GM19025 (cell line): Measurements from ENCODE around the gene SPRED2.
"Not testable (repeated sequence)": the region's sequence is repeated elsewhere in the genome, so short reads cannot be mapped to it uniquely, and the experiment has no call there.

ENCODE experiments used
- ATAC-seq: cut with Tn5 transposase; IDR thresholded peaks from one replicate; pipeline ENCODE4 v1.9.1; 2021; ENCODE audit warnings: mild to moderate bottlenecking, low read depth, moderate library complexity; ENCODE audit not compliant: unreplicated experiment

Gene SPRED2

GRCh38 chr2:65319072-65319673 is 113.2 kb downstream of the SPRED2 start:
- no peak for ATAC-seq

- no peak for ATAC-seq
Measured at GRCh38 chr2:65317841-65318240, 114.6 kb downstream of the SPRED2 start.

GRCh38 chr2:65317351-65317750 is 115.0 kb downstream of the SPRED2 start:
- not testable (repeated sequence) for ATAC-seq

GRCh38 chr2:65316072-65316471 is 116.3 kb downstream of the SPRED2 start:
- no peak for ATAC-seq

GRCh38 chr2:65314801-65315441 is 117.5 kb downstream of the SPRED2 start:
- no peak for ATAC-seq

GRCh38 chr2:65313954-65314256 is 118.5 kb downstream of the SPRED2 start:
- no peak for ATAC-seq

DNA sequence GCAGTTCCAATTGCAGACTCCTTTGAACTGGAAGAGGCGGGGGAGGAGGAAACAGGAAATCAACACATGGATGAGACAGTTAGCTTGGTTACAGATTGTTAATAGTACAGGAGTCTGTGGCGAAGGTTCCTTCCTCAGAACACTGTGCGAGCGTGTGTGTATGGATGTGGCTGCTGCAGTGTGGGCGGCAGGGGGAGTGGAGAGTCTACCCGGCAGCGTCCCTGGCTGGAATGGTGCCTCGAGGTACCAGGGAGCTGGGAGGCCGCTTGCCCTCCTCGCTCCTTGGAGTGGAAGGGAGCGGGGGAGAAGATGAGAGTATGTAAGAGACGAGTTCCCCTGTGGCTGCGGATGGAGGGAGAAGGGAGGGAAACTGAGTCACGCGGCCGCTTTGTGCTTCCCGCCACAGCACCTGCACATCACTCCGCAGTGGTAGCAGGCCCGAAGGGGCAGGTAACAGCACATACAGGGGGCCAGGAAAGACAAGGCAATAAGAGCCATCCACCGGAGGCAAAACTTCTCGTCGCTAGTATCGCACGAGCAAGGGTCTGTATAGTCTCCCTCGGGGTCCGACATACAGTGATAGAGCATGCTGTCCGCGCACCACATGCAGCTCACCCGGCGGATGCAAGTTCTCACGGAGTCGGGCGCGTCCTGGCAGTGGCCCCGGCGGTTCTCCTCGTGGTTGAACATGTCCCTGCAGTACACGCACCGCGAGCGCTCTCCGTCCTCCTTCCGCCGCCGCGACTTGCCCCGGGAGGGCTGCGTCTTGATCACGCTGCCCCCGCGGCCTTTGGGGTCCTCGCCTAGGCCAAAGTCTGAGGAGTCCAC is 119.1 kb downstream of the SPRED2 start:
- no peak for ATAC-seq

DNA sequence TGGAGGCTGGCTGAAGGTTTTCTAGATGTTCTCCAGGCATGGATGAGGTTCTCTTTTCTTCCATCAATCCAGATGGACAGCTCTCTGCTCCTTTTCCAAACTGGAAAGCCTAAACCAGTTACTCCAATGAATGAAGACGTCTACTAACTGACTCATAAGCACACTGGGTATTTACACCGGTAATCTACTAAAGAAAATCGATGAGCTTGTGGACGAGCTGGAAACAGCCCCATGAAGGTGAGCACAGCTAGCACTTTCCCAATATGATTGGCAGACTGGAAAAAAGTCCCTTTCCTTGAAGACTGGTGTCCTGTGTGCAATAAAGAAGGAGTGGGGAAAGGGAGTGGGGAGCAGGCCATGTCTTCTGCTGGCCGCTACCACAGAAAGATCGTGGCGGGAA is 120.8 kb downstream of the SPRED2 start:
- ATAC-seq, result no peak

DNA sequence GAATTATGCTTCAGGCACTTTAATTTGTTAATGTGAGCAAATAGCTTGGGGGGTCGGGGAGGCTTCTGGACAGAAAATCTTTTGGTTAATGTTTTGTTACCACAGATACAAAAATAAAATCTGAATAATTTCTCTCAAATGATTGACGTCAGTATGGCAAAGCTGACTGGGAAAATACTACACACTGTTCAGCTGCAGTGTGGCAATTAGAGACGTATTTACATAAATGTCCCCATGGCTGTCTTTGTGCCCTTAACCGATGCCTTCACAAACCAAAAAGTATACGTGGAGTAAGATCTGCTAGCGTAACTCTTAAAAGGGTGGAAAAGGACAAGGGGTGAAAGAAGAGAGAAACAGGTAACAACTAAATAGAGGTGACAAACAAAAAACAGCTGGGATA is 121.3 kb downstream of the SPRED2 start:
- ATAC-seq, result no peak

DNA sequence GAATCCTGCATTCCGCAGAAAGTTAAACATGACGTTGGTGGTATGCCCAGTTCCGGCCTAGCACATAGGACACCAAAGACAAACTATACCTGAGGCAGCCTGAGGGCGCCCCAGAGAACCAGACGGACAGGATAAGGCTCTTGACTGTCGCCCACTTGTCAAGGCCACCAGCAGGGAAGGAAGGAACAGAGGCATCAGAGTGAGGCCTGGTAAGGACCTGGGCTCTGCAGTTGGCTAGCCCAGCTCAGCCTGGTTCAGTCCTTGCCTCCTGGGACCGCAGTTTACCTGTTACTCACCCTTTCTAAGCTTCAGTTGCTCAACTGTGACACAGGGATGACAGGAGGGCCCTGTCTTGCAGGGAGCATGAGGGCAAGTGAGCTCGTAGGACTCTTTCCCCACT is 122.7 kb downstream of the SPRED2 start:
- ATAC-seq, result no peak

- ATAC-seq, result no peak
Measured at GRCh38 chr2:65305934-65306333, 126.5 kb downstream of the SPRED2 start.

DNA sequence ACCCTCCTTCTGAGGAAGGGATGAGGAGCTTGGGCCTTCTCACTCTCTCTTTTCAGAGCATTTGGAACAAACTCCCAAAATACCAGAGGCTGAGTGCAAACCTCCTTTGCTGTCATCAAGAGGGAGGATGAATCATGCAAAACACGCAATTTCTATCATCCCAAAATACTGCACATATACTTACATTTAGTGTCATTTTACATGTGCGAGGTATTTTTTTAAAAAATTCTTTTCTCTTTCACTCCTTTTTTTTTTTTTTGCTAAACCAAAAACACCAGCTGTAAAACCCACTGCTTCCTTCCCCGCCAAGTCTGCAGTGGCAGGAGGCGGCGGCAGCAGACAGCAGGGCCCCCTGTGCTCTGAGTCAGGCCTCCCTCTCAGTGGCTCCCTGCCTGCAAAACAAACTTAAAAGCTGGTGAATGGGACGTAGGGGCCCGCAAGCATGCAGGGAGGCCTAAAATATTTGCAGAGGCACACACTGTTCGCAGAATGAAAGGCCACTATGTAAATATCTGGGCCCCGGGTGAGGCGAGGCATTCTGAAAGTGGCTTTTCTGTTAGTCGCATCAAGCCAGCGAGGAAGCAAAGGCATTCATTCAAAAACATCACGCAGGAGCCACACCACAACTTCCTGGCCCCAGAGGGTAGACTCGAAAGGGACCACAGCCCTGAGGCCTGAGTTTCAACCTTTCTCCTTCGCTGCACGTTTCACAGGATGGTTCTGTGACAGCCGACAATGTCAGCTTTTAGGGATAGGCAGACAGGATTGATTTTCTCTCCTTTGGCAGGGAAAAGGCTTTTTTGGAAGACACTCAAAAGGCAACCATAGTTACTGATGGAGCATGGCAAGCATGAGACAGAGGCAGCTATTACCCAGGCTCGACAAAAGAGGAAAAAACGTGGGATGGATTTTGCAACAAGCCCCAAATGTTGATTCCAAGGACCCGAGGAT is 131.4 kb downstream of the SPRED2 start:
- peak; percentile 84 for ATAC-seq

DNA sequence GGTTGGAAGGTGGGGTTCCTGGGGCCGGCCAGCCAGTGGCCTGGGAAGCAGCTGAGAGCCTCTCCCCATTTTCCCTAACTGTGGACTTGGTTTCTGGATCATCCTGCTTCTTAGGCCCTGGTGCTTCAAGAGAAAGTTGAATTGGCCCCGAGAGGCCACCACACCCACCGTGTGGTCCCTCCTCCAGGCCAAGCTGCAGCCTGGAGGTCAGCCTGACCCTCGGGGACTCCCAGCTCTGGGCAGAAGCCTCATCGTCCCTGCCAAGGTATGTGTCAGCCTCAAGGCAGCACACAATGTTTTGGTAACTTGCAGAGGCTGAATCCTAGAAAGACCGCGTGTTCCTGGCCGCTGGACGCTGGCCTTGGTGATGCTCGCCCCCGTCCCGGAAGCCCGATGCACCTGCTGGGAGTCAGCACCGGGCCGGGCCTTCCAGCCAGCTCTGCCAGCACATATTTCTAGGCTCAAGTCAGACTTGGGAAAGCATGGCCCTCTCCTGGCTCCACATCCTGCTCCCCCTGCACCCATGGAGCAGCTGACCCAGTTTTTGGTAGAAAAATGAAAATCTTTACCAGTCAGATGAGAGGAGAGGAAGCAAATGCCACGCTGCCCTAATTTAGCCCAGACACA is 132.2 kb downstream of the SPRED2 start:
- ATAC-seq, result no peak

DNA sequence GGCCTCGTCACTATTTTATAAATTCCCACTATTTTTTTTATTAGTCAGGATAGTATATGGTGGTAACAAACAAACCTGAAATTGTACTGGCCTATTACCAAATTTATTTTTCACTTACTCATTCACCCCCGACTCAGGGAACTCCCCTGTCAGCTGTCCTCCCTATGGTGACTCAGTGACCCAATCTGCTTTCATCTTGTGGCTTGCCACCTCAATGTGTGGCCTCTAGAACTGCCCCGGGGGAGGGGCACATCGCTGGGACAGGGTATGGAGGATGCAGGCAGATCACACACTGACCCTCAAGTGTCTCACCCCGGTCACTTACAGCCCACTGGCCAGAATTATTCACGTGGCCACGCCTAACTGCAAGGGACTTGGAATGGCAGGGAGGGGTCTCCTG is 133.2 kb downstream of the SPRED2 start:
- no peak for ATAC-seq

- ATAC-seq, result no peak
Measured at GRCh38 chr2:65298089-65298488, 134.3 kb downstream of the SPRED2 start.

DNA sequence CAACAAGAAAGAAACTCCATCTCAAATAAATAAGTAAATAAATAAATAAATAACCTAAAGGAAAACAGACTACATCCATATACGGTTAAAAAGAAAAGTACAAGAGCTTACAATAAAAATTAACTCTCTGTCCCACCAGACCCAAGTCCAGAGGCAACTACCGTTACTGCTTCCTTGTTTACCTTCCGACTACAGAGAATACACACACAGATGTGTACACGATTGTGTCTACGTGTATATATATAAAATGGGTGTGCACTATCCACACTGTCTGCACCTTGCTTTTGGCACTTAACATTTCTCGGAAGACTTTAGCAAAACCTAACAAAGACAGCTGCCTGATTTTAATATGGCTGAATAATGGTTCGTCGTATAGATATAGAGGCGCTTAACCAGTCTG is 134.9 kb downstream of the SPRED2 start:
- ATAC-seq, result no peak

DNA sequence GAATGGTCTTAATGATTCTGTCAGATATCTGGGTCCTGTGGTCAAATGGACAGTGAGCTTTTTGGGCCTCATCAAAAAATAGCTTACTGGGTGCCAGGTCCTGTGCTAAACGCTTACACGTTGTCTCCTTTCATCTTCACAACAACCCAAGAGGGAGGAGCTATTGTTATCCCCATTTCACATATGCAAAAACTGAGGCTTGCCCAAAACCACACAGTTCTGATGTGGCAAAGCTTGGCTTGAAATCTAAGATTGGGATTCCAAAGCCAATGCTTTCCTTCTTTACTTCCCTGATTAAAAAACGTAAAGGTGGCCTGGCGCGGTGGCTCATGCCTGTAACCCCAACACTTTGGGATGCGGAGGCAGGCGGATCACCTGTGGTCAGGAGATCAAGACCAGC is 135.4 kb downstream of the SPRED2 start:
- no peak for ATAC-seq

DNA sequence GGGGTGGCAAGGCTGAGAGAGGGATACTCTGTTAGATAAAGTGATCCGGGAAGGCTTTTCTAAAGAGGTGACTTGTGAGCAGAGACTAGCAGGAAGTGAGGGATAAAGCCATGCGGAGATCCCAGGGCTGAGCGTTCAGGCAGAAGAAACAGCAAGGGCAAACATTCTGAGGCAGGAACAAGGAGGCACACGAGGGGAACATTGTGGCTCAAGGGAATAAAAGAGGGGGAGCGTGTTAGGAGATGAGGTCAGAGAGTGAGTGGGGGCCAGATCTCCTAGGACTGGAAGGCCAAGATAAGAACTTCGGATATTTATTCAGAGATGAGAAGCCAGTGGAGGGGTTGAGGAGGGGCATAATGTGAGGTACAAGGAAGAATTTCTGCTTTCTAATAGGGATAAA is 137.7 kb downstream of the SPRED2 start:
- ATAC-seq, result no peak

- ATAC-seq, result no peak
Measured at GRCh38 chr2:65294136-65294535, 138.3 kb downstream of the SPRED2 start.

DNA sequence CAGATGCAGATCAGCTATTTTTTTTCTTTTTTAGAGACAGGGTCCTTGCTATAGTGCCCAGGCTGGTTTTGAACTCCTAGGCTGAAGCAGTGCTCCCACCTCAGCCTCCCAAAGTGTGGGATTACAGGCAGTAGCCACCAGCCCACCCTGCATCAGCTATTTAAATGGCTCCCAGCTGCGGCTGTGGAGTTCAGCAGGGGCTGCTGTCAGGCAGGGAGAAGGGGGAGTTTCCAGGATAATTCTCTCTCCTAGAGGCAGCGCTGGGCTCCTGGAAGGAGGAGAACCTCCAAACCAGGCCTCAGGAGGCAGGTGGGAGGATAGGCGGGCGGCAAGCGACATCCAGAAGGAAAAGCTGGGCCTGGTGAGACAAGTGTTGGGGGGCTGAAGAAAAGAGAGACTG is 139.0 kb downstream of the SPRED2 start:
- no peak for ATAC-seq
